Measurements from ENCODE around the gene CAB39. TPM values are rescaled to one million over a fixed set of nuclear protein-coding genes. Genes with fewer than 3 reads are reported as not detected.

The CAB39 gene
- total RNA-seq, 1 donor from 2014 or later: 60.3 TPM

- Mint-ChIP-seq H3K27ac (ENCODE audit: unreplicated experiment) (no peak overlapping the region), H3K4me1 (ENCODE audit: low read depth, unreplicated experiment) (no peaks in the 10 kb centered on the region), H3K36me3 (ENCODE audit: unreplicated experiment) (peaks cover 8% of the 10 kb centered on the region), H3K4me3 (ENCODE audit: unreplicated experiment) (no peak overlapping the region), H3K9me3 (ENCODE audit: unreplicated experiment) (peaks cover 5% of the 10 kb centered on the region), H3K27me3 (ENCODE audit: unreplicated experiment) (peaks cover 5% of the 10 kb centered on the region)
- no peak for DNase-seq
- TF ChIP-seq CTCF (IDR thresholded peaks at IDR 0.05; ENCODE audit: partially characterized antibody, unreplicated experiment): no peak
These were observed 9.1 kb upstream of the CAB39 start for GRCh38 chr2:230703514-230703913.

GRCh38 chr2:230706053-230706521, 6.6 kb upstream of the CAB39 start:
- Mint-ChIP-seq H3K27ac (ENCODE audit: unreplicated experiment) (no peak overlapping the region), H3K36me3 (ENCODE audit: unreplicated experiment) (peaks cover 8% of the 10 kb centered on the region), H3K9me3 (ENCODE audit: unreplicated experiment) (peaks cover 7% of the 10 kb centered on the region), H3K4me3 (ENCODE audit: unreplicated experiment) (no peak overlapping the region), H3K27me3 (ENCODE audit: unreplicated experiment) (peaks cover 6% of the 10 kb centered on the region), H3K4me1 (ENCODE audit: low read depth, unreplicated experiment) (no peaks in the 10 kb centered on the region)
- DNase-seq: no peak
- no peak for TF ChIP-seq CTCF (IDR thresholded peaks at IDR 0.05; ENCODE audit: partially characterized antibody, unreplicated experiment)

- TF ChIP-seq CTCF (IDR thresholded peaks at IDR 0.05; ENCODE audit: partially characterized antibody, unreplicated experiment): no peak
- DNase-seq: no peak
- Mint-ChIP-seq H3K27me3 (ENCODE audit: unreplicated experiment) (peaks cover 12% of the 10 kb centered on the region), H3K4me1 (ENCODE audit: low read depth, unreplicated experiment) (no peaks in the 10 kb centered on the region), H3K9me3 (ENCODE audit: unreplicated experiment) (peaks cover 8% of the 10 kb centered on the region), H3K4me3 (ENCODE audit: unreplicated experiment) (no peak overlapping the region), H3K27ac (ENCODE audit: unreplicated experiment) (no peak overlapping the region), H3K36me3 (ENCODE audit: unreplicated experiment) (peaks cover 8% of the 10 kb centered on the region)
These were observed 5.7 kb upstream of the CAB39 start for GRCh38 chr2:230706966-230707365.

GRCh38 chr2:230708204-230708603, 4.4 kb upstream of the CAB39 start:
- Mint-ChIP-seq H3K27me3 (ENCODE audit: unreplicated experiment) (peaks cover 14% of the 10 kb centered on the region), H3K4me1 (ENCODE audit: low read depth, unreplicated experiment) (no peaks in the 10 kb centered on the region), H3K27ac (ENCODE audit: unreplicated experiment) (no peak overlapping the region)

GRCh38 chr2:230711224-230711623, 1.4 kb upstream of the CAB39 start:
- Mint-ChIP-seq H3K36me3 (ENCODE audit: unreplicated experiment) (no peaks in the 10 kb centered on the region), H3K4me1 (ENCODE audit: low read depth, unreplicated experiment) (peaks cover 9% of the 10 kb centered on the region), H3K9me3 (ENCODE audit: unreplicated experiment) (peaks cover 4% of the 10 kb centered on the region), H3K27me3 (ENCODE audit: unreplicated experiment) (peaks cover 13% of the 10 kb centered on the region), H3K4me3 (ENCODE audit: unreplicated experiment) (no peak overlapping the region), H3K27ac (ENCODE audit: unreplicated experiment) (no peak overlapping the region)
- TF ChIP-seq CTCF (IDR thresholded peaks at IDR 0.05; ENCODE audit: partially characterized antibody, unreplicated experiment): no peak
- DNase-seq: no peak

More at GRCh38 chr2:230708204-230708603, 4.4 kb upstream of the CAB39 start:
- no peak overlapping the region for H3K4me3 Mint-ChIP-seq (ENCODE audit: unreplicated experiment)
- H3K36me3 Mint-ChIP-seq (ENCODE audit: unreplicated experiment): no peaks in the 10 kb centered on the region
- TF ChIP-seq CTCF (IDR thresholded peaks at IDR 0.05; ENCODE audit: partially characterized antibody, unreplicated experiment): no peak
- no peak for DNase-seq
- H3K9me3 Mint-ChIP-seq (ENCODE audit: unreplicated experiment): peaks cover 4% of the 10 kb centered on the region

Data from glutamatergic neuron (in vitro differentiated cells).